Osteoblast (primary cell): ENCODE results near the gene RASGRF2. TPM values are rescaled to one million over a fixed set of nuclear protein-coding genes. Genes with fewer than 3 reads are reported as not detected.

Experiments used
- DNase-seq: peaks from one replicate; pipeline ENCODE4 v3.0.0; 2011; ENCODE audit warnings: low spot score, mixed read lengths; ENCODE audit not compliant: insufficient read length; ENCODE audit errors: missing footprints
- H2AFZ ChIP-seq: 2 replicates; pipeline ENCODE4 v1.6.0; 2011; ENCODE audit warnings: mild to moderate bottlenecking, low read length
- H3K27ac ChIP-seq: 2 replicates; pipeline ENCODE4 v1.5.1; 2011; ENCODE audit warnings: mild to moderate bottlenecking, low read depth, low read length, moderate library complexity
- H3K27me3 ChIP-seq: 2 replicates; pipeline ENCODE4 v1.6.0; 2012; ENCODE audit warnings: mild to moderate bottlenecking, control low read depth, inconsistent platforms, low read length, moderate library complexity; ENCODE audit not compliant: insufficient read depth
- H3K36me3 ChIP-seq: 2 replicates; pipeline ENCODE4 v1.5.1; 2011; ENCODE audit warnings: mild to moderate bottlenecking, low read length, control low read depth, moderate library complexity; ENCODE audit not compliant: insufficient read depth
- H3K4me1 ChIP-seq: 2 replicates; pipeline ENCODE4 v1.5.1; 2011; ENCODE audit warnings: mild to moderate bottlenecking, low read length, control low read depth, moderate library complexity; ENCODE audit not compliant: insufficient read depth
- H3K4me2 ChIP-seq: 2 replicates; pipeline ENCODE4 v1.6.0; 2011; ENCODE audit warnings: mild to moderate bottlenecking, low read length; ENCODE audit not compliant: insufficient read depth
- H3K4me3 ChIP-seq: fragments of 200-600 bp; sonication (generic); 3 replicates; pipeline ENCODE4 v1.5.1; 2012; ENCODE audit warnings: mild to moderate bottlenecking, low read length, inconsistent platforms; ENCODE audit not compliant: insufficient read depth
- H3K79me2 ChIP-seq: 2 replicates; pipeline ENCODE4 v1.6.0; 2012; ENCODE audit warnings: mild to moderate bottlenecking, low read length, control low read depth, inconsistent platforms; ENCODE audit not compliant: insufficient read depth
- H3K9me3 ChIP-seq: 2 replicates; pipeline ENCODE4 v1.5.1; 2011; ENCODE audit warnings: low read depth, low read length, control low read depth
- H4K20me1 ChIP-seq: 2 replicates; pipeline ENCODE4 v1.6.0; 2012; ENCODE audit warnings: mild to moderate bottlenecking, low read length, control low read depth; ENCODE audit not compliant: insufficient read depth
- CTCF ChIP-seq: IDR thresholded peaks from 2 replicates; pipeline ENCODE4 v1.5.1; 2011; ENCODE audit warnings: mild to moderate bottlenecking, low read depth, low read length, moderate library complexity; ENCODE audit errors: extremely low read depth
- total RNA-seq: library from RNA; depleted of rRNA; stranded (reverse); fragments of >200 nt; gene quantifications from 2 replicates; pipeline ENCODE4 v1.2.3, GENCODE V29; 2012

Gene RASGRF2
- total RNA-seq, 1 donor = under 0.01 TPM

GRCh38 chr5:81213070-81213469, 252.9 kb downstream of the RASGRF2 start:
- H2AFZ ChIP-seq = no peak overlapping the region
- no peak overlapping the region for H3K4me3 ChIP-seq
- H3K4me1 ChIP-seq = no peaks in the 10 kb centered on the region
- no peaks in the 10 kb centered on the region for H3K27me3 ChIP-seq
- no peak for TF ChIP-seq CTCF
- no peaks in the 10 kb centered on the region for H3K79me2 ChIP-seq
- H3K9me3 ChIP-seq = no peaks in the 10 kb centered on the region
- no peak overlapping the region for H3K27ac ChIP-seq
- no peaks in the 10 kb centered on the region for H4K20me1 ChIP-seq
- H3K4me2 ChIP-seq = no peak overlapping the region
- DNase-seq = no peak
- no peaks in the 10 kb centered on the region for H3K36me3 ChIP-seq

- TF ChIP-seq CTCF = no peak
- Histone ChIP-seq H3K27me3 (no peaks in the 10 kb centered on the region), H3K79me2 (no peaks in the 10 kb centered on the region), H3K27ac (no peak overlapping the region), H3K4me3 (no peak overlapping the region), H3K36me3 (no peaks in the 10 kb centered on the region), H2AFZ (no peak overlapping the region), H3K4me2 (no peak overlapping the region), H3K9me3 (no peaks in the 10 kb centered on the region), H4K20me1 (no peaks in the 10 kb centered on the region), H3K4me1 (no peaks in the 10 kb centered on the region)
- DNase-seq = no peak
Measured at GRCh38 chr5:81214848-81215247, 254.7 kb downstream of the RASGRF2 start.

- no peak for DNase-seq
- no peaks in the 10 kb centered on the region for H3K4me1 ChIP-seq
- H3K79me2 ChIP-seq = no peaks in the 10 kb centered on the region
- H3K27ac ChIP-seq = no peak overlapping the region
- H3K4me3 ChIP-seq = no peak overlapping the region
- H3K36me3 ChIP-seq = no peaks in the 10 kb centered on the region
- no peaks in the 10 kb centered on the region for H4K20me1 ChIP-seq
- H2AFZ ChIP-seq = no peak overlapping the region
- H3K27me3 ChIP-seq = no peaks in the 10 kb centered on the region
- no peaks in the 10 kb centered on the region for H3K9me3 ChIP-seq
- no peak overlapping the region for H3K4me2 ChIP-seq
- no peak for TF ChIP-seq CTCF
Measured at GRCh38 chr5:81216152-81216551, 256.0 kb downstream of the RASGRF2 start.

- no peaks in the 10 kb centered on the region for H3K9me3 ChIP-seq
- no peaks in the 10 kb centered on the region for H3K4me1 ChIP-seq
- H3K27ac ChIP-seq = no peak overlapping the region
- DNase-seq = no peak
- no peak for TF ChIP-seq CTCF
- no peaks in the 10 kb centered on the region for H3K79me2 ChIP-seq
- no peak overlapping the region for H2AFZ ChIP-seq
- no peaks in the 10 kb centered on the region for H3K27me3 ChIP-seq
- H3K36me3 ChIP-seq = no peaks in the 10 kb centered on the region
- H3K4me3 ChIP-seq = no peak overlapping the region
- H4K20me1 ChIP-seq = no peaks in the 10 kb centered on the region
- H3K4me2 ChIP-seq = no peak overlapping the region
Measured at GRCh38 chr5:81219389-81219788, 259.2 kb downstream of the RASGRF2 start.
